Psoas muscle (tissue), 8 donors: Measurements from ENCODE around the gene CA10. TPM values are rescaled to one million over a fixed set of nuclear protein-coding genes. Genes with fewer than 3 reads are reported as not detected.

Source experiments
- ATAC-seq, 4 donors: fragments of 200-7000 bp; cut with Tn5 transposase; one replicate each; pipeline ENCODE4 v1.9.1; 2020; ENCODE audit warnings: moderate library complexity in 3 of 4, mild to moderate bottlenecking in 2 of 4
- DNase-seq, 2 donors: peaks; one replicate each; pipeline ENCODE4 v3.0.0-alpha.2; 2020
- H3K27ac ChIP-seq: fragments of 200-600 bp; one replicate; pipeline ENCODE4 v1.8.0; 2022
- H3K27me3 ChIP-seq, 3 donors: fragments of 200-600 bp in 1 of 3; one replicate each; pipeline versions ENCODE4 v1.6.1 to v1.8.0; 2013 to 2022; ENCODE audit warnings: low read length in 2 of 3, mild to moderate bottlenecking in 2 of 3, moderate library complexity in 1 of 3; ENCODE audit not compliant: insufficient read depth in 3 of 3
- H3K36me3 ChIP-seq, 2 donors: fragments of 200-600 bp in 1 of 2; one replicate each; pipeline versions ENCODE4 v1.6.1 to v1.8.0; 2013 to 2022; ENCODE audit warnings: low read depth in 1 of 2, mild to moderate bottlenecking in 1 of 2, moderate library complexity in 1 of 2; ENCODE audit not compliant: insufficient read depth in 1 of 2
- H3K4me1 ChIP-seq: fragments of 200-600 bp; one replicate; pipeline ENCODE4 v1.8.0; 2022
- H3K4me3 ChIP-seq: fragments of 200-600 bp; one replicate; pipeline ENCODE4 v1.8.0; 2022; ENCODE audit warnings: mild to moderate bottlenecking
- H3K9me3 ChIP-seq: fragments of 200-600 bp; one replicate; pipeline ENCODE4 v1.8.0; 2022
- WGBS, 3 donors: extraction: QIAGEN DNeasy Blood & Tissue Kit; methylation state at CpG; one replicate each; pipeline versions ENCODE4 v1.1.6 to v1.1.7; 2013; 5-methylcytosine and 5-hydroxymethylcytosine counted together
- intact Hi-C, 2 donors: fragments of 100-400 bp; cut with DNase I; formaldehyde crosslinking; loops; one replicate each; pipeline versions ENCODE4 v1.11.0 to v1.14.2; 2022
- polyA plus RNA-seq, 3 donors: library from polyadenylated mRNA; stranded (reverse); fragments of 200-250 nt; gene quantifications; one replicate each; pipeline ENCODE4 v1.2.3, GENCODE V29; 2013
- total RNA-seq, 4 donors: library from RNA; stranded (reverse); fragmentation: NEBNext Ultra II Directional in 2 of 4; extraction: Animal tissue kit (Norgen Biotek cat#: 25700) in 2 of 4; gene quantifications; one replicate each; pipeline versions ENCODE4 v1.2.1 to v1.2.4, GENCODE V29; 2021 to 2023
- TF ChIP-seq, protein P1 (sequence below): fragments of 200-600 bp; IDR thresholded peaks from one replicate; pipeline ENCODE4 v1.8.0; 2022; ENCODE audit warnings: antibody characterized with exemption
- donor health status: healthy with polysubstance abuse.
- donor health status: DM: no; HTN: no; CAD: no; lungs with moderate emphysema.
- donor health status: Bipolar disorder and iron deficiency.
- donor health status: healthy.
- donor health status: DM: yes; HTN: yes; CAD: no.
- donor health status: DM: no; HTN: no; CAD: no.
- donor health status: DM: no; HTN: no; CAD: no.
- donor health status: DM: yes; HTN: yes; CAD: no.

Gene CA10
- total and polyA plus RNA-seq, 7 donors = 0.03 to 0.04 TPM; not detected in 5

DNA sequence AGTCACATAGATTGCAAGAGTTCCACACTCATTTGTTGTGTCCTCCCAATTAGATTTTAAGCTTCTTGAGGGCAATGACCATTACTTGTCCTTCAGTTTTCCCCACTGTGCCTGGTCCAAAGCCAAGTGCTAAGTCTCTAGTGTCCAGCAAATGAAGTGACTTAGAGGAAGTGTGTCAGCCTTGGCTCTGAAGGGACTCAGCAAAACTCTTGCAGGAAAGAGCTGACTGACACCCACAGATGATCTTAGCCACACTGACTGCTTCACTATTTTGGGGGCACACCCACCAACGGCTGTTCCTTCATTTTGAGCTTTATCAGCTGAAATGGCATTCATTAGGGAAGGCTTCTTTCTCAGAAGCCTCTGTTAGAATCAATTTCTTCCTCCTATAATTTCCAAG lies 540.0 kb downstream of the CA10 start:
- Histone ChIP-seq H3K4me1 (peaks cover 6% of the 10 kb centered on the region), H3K27me3 (peaks cover 0 to 1% (median 0%) of the 10 kb centered on the region in 3 donors), H3K9me3 (no peaks in the 10 kb centered on the region), H3K4me3 (no peak overlapping the region), H3K27ac (no peak overlapping the region), H3K36me3 (no peaks in the 10 kb centered on the region)
- peak in 1 of 4 donors; percentile 60 for ATAC-seq
- intact Hi-C loops = no loop called here
- TF ChIP-seq, protein P1, sequence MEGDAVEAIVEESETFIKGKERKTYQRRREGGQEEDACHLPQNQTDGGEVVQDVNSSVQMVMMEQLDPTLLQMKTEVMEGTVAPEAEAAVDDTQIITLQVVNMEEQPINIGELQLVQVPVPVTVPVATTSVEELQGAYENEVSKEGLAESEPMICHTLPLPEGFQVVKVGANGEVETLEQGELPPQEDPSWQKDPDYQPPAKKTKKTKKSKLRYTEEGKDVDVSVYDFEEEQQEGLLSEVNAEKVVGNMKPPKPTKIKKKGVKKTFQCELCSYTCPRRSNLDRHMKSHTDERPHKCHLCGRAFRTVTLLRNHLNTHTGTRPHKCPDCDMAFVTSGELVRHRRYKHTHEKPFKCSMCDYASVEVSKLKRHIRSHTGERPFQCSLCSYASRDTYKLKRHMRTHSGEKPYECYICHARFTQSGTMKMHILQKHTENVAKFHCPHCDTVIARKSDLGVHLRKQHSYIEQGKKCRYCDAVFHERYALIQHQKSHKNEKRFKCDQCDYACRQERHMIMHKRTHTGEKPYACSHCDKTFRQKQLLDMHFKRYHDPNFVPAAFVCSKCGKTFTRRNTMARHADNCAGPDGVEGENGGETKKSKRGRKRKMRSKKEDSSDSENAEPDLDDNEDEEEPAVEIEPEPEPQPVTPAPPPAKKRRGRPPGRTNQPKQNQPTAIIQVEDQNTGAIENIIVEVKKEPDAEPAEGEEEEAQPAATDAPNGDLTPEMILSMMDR = no peak
- DNase-seq = no peak
- WGBS, 3 donors = 25 to 35% (median 30%) methylated on average over 1 of the region's 1 CpG

DNA sequence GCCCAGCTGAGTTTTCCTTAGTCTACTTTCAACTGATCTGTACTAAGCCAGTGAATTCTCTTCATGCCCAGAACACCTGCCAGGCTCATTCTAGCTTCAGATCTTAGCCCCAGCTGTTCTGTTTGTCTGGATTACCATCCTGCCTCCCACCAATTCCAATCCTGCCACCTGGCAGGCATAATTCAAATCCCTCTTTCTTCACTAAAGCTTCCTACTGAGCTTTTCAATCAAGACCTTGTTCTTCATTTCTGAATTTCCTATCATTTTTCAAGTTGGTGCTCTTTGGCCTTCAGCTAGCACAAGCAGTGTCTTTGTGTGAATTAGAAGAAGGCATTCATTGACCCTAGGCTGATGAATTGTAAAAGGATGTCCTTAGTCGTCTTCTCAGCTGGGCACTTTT lies 540.5 kb downstream of the CA10 start:
- TF ChIP-seq, protein P1 = no peak
- no peak overlapping the region for H3K4me3 ChIP-seq
- 27 to 48% (median 33%) methylated on average over 1 of the region's 1 CpG for WGBS, 3 donors
- H3K27me3 ChIP-seq = peaks cover 0 to 1% (median 0%) of the 10 kb centered on the region in 3 donors
- H3K36me3 ChIP-seq = no peaks in the 10 kb centered on the region
- peak in 3 of 4 donors; percentile 34 to 46 (median 38) for ATAC-seq
- peaks cover 6% of the 10 kb centered on the region for H3K4me1 ChIP-seq
- H3K27ac ChIP-seq = no peak overlapping the region
- intact Hi-C loops = no loop called here
- no peaks in the 10 kb centered on the region for H3K9me3 ChIP-seq
- no peak for DNase-seq

DNA sequence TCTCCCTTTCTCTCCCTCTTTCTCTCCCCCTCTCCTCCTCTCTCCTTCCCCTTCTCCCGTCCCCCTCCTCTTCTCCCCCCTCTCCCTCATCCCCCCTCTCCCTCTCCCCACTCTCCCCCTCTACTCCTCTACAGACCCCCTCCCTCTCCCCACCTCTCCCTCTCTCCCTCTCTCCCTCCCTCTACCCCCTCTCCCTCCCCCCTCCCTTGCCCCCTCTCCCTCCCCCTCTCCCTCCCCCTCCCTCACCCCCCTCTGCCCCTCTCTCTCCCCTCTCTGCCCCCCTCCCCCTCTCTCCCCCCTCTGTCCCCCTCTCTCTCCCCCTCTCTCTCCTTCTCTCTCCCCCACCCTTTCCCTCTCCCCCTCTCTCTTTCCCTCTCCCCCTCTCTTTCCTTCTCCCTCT lies 545.3 kb downstream of the CA10 start:
- intact Hi-C loops = no loop called here
- WGBS, 3 donors = 91 to 100% (median 91%) methylated on average over 1 of the region's 1 CpG
- Histone ChIP-seq H3K27ac (no peak overlapping the region), H3K36me3 (no peaks in the 10 kb centered on the region), H3K4me1 (peaks cover 6% of the 10 kb centered on the region), H3K4me3 (no peak overlapping the region), H3K9me3 (no peaks in the 10 kb centered on the region), H3K27me3 (peaks cover 0 to 1% (median 0%) of the 10 kb centered on the region in 3 donors)
- ATAC-seq = no peak
- TF ChIP-seq, protein P1 = no peak
- no peak for DNase-seq

DNA sequence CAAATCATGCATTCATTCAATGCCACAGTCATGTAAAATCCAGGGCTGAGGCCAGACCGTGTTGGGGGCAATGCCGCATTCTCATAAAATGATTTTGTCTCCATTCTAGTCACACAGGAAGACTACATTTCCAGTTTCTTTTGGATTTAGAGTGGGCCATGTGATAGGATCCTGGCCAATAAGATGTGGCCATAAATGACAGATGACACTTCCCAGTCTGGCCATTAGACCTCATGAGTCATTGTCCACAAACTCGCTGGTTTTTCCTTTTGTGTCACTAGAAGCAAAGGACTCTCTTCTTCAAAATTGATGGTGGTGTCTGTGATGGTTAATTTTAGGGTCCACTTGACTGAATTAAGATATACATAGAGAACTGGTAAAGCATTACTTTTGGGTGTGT lies 545.8 kb downstream of the CA10 start:
- Histone ChIP-seq H3K36me3 (no peaks in the 10 kb centered on the region), H3K4me3 (no peak overlapping the region), H3K27me3 (peaks cover 0 to 1% (median 0%) of the 10 kb centered on the region in 3 donors), H3K4me1 (peaks cover under 1% of the 10 kb centered on the region), H3K27ac (no peak overlapping the region), H3K9me3 (no peaks in the 10 kb centered on the region)
- WGBS, 3 donors = 91 to 94% (median 92%) methylated on average over 3 of the region's 3 CpGs
- ATAC-seq (no peak), DNase-seq (no peak)
- intact Hi-C loops = no loop called here
- TF ChIP-seq, protein P1 = no peak

DNA sequence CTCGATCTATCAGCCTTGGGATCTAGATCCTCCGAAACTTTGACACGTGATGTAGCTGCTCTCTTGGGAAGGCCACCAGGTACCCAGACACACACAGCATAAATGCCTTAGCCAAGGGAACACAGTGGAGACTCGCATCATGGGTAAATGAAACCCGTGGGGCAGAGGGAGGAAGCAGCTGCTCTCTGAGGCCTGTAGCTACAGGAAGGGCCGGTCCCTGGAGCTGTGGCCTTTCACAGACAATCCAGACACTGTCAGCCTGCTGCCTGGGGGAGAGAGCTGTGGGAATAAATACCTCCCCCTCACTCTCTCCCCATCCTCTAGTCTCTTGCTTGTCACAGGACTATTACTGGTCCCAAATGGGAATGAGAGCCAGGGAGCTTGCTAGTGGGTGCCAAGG lies 546.9 kb downstream of the CA10 start:
- TF ChIP-seq, protein P1 = no peak
- Histone ChIP-seq H3K36me3 (no peaks in the 10 kb centered on the region), H3K4me1 (no peaks in the 10 kb centered on the region), H3K4me3 (no peak overlapping the region), H3K9me3 (no peaks in the 10 kb centered on the region), H3K27ac (no peak overlapping the region), H3K27me3 (peaks cover 0 to 1% (median 0%) of the 10 kb centered on the region in 3 donors)
- intact Hi-C loops = no loop called here
- 57 to 64% (median 60%) methylated on average over 6 of the region's 6 CpGs for WGBS, 3 donors
- ATAC-seq = no peak
- DNase-seq = no peak
